ENCODE measurements around the gene RRP7A. TPM values are rescaled to one million over a fixed set of nuclear protein-coding genes. Genes with fewer than 3 reads are reported as not detected.
"Not testable (repeated sequence)": the region's sequence is repeated elsewhere in the genome, so short reads cannot be mapped to it uniquely, and the experiment has no call there.

RRP7A gene
- 23.3 TPM for polyA plus RNA-seq (2013)

DNA sequence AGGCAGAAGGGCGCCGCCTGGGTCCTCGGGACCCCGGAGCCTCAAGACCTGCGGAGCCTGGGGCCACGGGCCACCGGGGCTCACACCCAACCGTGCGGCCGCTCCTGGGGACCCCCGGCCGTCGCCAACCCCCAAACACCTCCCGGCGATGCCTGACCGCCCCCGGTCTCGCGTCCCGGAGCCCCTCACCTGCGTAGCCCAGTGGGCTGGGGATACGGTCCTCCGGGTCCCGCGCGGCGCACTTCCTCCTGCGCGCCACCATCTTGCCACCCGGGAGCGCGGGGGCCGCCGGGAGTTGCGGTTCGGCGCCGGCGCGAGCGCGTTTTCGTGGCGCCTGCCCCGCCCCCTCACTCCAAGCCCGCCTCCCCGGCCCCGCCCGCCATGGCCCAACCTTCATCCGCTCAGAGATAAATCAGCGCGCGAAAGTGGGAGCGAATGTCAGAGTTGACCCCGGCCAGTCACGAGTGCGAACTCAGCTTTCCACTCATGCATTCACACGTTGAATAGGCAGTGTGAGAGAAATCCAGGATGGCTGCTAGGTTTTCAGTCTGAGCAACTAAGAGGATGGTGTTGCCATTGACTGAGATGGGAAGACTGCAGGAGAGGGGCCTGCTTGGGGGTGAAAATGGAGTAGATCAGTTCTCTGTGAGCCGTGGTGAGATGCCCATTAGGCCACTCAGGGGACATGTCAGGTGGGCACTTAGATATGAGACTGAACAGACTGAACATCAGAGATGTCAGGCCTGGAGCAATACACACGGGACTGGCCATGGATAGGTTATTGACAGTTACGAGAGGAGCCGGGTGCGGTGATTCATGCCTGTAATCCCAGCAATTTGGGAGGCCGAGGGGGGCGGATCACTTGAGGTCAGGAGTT lies at the start of gene RRP7A:
RRP7A (minus strand) TSS at position 272 of the 877 bp plus-strand sequence; CDS start at position 262, 10 bp downstream.
- H3K27ac ChIP-seq (ENCODE audit: insufficient read depth in 1 of 2, low read depth in 1 of 2, low read length in 2 of 2, poor library complexity in 1 of 2, severe bottlenecking in 2 of 2), result peak within 1 kb of the TSS in 1 of 2 experiments; percentile 78

GRCh38 chr22:42567950-42568349 lies 48.4 kb upstream of the RRP7A start:
- CTCF ChIA-PET; H3K4me3 ChIP-seq (ENCODE audit: control insufficient read depth in 1 of 7, extremely low read depth in 1 of 7, insufficient read depth in 4 of 7, low read depth in 2 of 7, low read length in 6 of 7); H3K9me3 ChIP-seq (ENCODE audit: control extremely low read depth in 1 of 5, control insufficient read depth in 4 of 5, insufficient read depth in 2 of 5, low read depth in 1 of 5, low read length in 4 of 5); H3K4me1 ChIP-seq (ENCODE audit: control extremely low read depth in 1 of 4, control insufficient read depth in 4 of 4, insufficient read depth in 4 of 4, low read length in 3 of 4); DNase-seq; POLR2A ChIA-PET; H3K27me3 ChIP-seq (replicated peaks in 2 of 5; ENCODE audit: control insufficient read depth in 4 of 5, insufficient read depth in 5 of 5, low read length in 4 of 5); H3K27ac ChIP-seq (ENCODE audit: insufficient read depth in 1 of 2, low read depth in 1 of 2, low read length in 2 of 2, poor library complexity in 1 of 2, severe bottlenecking in 2 of 2): not testable (repeated sequence)
- WGBS (ENCODE audit: insufficient coverage), result 78% methylated on average over 5 of the region's 6 CpGs
- peaks cover 0 to 16% (median 13%) of the 10 kb centered on the region in 4 experiments for H3K36me3 ChIP-seq (ENCODE audit: control insufficient read depth in 4 of 4, insufficient read depth in 4 of 4, low read length in 3 of 4)

More for the DNA sequence above, at the start of gene RRP7A:
- ChIA-PET CTCF (no interaction called here), POLR2A (no interaction called here)
- peak within 1 kb of the TSS; percentile 54 to 88 (median 76) for H3K4me3 ChIP-seq (ENCODE audit: control insufficient read depth in 1 of 7, extremely low read depth in 1 of 7, insufficient read depth in 4 of 7, low read depth in 2 of 7, low read length in 6 of 7)
- H3K36me3 ChIP-seq (ENCODE audit: control insufficient read depth in 4 of 4, insufficient read depth in 4 of 4, low read length in 3 of 4), result peaks cover 0 to 14% (median 11%) of the 10 kb centered on the region in 4 experiments
- DNase-seq, result peak; percentile 67 to 83 (median 81)
- H3K27me3 ChIP-seq (replicated peaks in 2 of 5; ENCODE audit: control insufficient read depth in 4 of 5, insufficient read depth in 5 of 5, low read length in 4 of 5), result no peaks in the 10 kb centered on the region
- 12% methylated on average over 45 of the region's 65 CpGs for WGBS (ENCODE audit: insufficient coverage)
- peaks cover 0 to 12% (median 7%) of the 10 kb centered on the region in 4 experiments for H3K4me1 ChIP-seq (ENCODE audit: control extremely low read depth in 1 of 4, control insufficient read depth in 4 of 4, insufficient read depth in 4 of 4, low read length in 3 of 4)
- H3K9me3 ChIP-seq (ENCODE audit: control extremely low read depth in 1 of 5, control insufficient read depth in 4 of 5, insufficient read depth in 2 of 5, low read depth in 1 of 5, low read length in 4 of 5), result no peaks in the 10 kb centered on the region

- POLR2A ChIA-PET, result no interaction called here
These were observed 46.4 kb upstream of the RRP7A start for GRCh38 chr22:42565956-42566355.

GRCh38 chr22:42564699-42565098 lies 45.1 kb upstream of the RRP7A start:
- ChIA-PET CTCF (no interaction called here), POLR2A (no interaction called here)
- Histone ChIP-seq H3K36me3 (ENCODE audit: control insufficient read depth in 4 of 4, insufficient read depth in 4 of 4, low read length in 3 of 4) (peaks cover 0 to 5% (median 3%) of the 10 kb centered on the region in 4 experiments), H3K9me3 (ENCODE audit: control extremely low read depth in 1 of 5, control insufficient read depth in 4 of 5, insufficient read depth in 2 of 5, low read depth in 1 of 5, low read length in 4 of 5) (no peaks in the 10 kb centered on the region), H3K4me3 (ENCODE audit: control insufficient read depth in 1 of 7, extremely low read depth in 1 of 7, insufficient read depth in 4 of 7, low read depth in 2 of 7, low read length in 6 of 7) (no peak overlapping the region), H3K4me1 (ENCODE audit: control extremely low read depth in 1 of 4, control insufficient read depth in 4 of 4, insufficient read depth in 4 of 4, low read length in 3 of 4) (peaks cover 0 to 15% (median 13%) of the 10 kb centered on the region in 4 experiments), H3K27me3 (replicated peaks in 2 of 5; ENCODE audit: control insufficient read depth in 4 of 5, insufficient read depth in 5 of 5, low read length in 4 of 5) (no peaks in the 10 kb centered on the region), H3K27ac (ENCODE audit: insufficient read depth in 1 of 2, low read depth in 1 of 2, low read length in 2 of 2, poor library complexity in 1 of 2, severe bottlenecking in 2 of 2) (no peak overlapping the region)
- DNase-seq, result no peak
- 97% methylated on average over 14 of the region's 17 CpGs for WGBS (ENCODE audit: insufficient coverage)

More at GRCh38 chr22:42565956-42566355, 46.4 kb upstream of the RRP7A start:
- CTCF ChIA-PET, result interaction anchor here (0.6 kb wide), 1 partner anchor 83 kb away, joined by 3 read pairs; no protein-coding TSS in a partner anchor
- Histone ChIP-seq H3K4me1 (ENCODE audit: control extremely low read depth in 1 of 4, control insufficient read depth in 4 of 4, insufficient read depth in 4 of 4, low read length in 3 of 4) (peaks cover 0 to 15% (median 13%) of the 10 kb centered on the region in 4 experiments), H3K9me3 (ENCODE audit: control extremely low read depth in 1 of 5, control insufficient read depth in 4 of 5, insufficient read depth in 2 of 5, low read depth in 1 of 5, low read length in 4 of 5) (no peaks in the 10 kb centered on the region), H3K36me3 (ENCODE audit: control insufficient read depth in 4 of 4, insufficient read depth in 4 of 4, low read length in 3 of 4) (peaks cover 0 to 10% (median 5%) of the 10 kb centered on the region in 4 experiments), H3K4me3 (ENCODE audit: control insufficient read depth in 1 of 7, extremely low read depth in 1 of 7, insufficient read depth in 4 of 7, low read depth in 2 of 7, low read length in 6 of 7) (no peak overlapping the region), H3K27me3 (replicated peaks in 2 of 5; ENCODE audit: control insufficient read depth in 4 of 5, insufficient read depth in 5 of 5, low read length in 4 of 5) (no peaks in the 10 kb centered on the region), H3K27ac (ENCODE audit: insufficient read depth in 1 of 2, low read depth in 1 of 2, low read length in 2 of 2, poor library complexity in 1 of 2, severe bottlenecking in 2 of 2) (no peak overlapping the region)
- no peak for DNase-seq
- 97% methylated on average over 9 of the region's 12 CpGs for WGBS (ENCODE audit: insufficient coverage)

GRCh38 chr22:42563943-42564342 lies 44.3 kb upstream of the RRP7A start:
- WGBS (ENCODE audit: insufficient coverage), result 94% methylated on average over 2 of the region's 3 CpGs
- CTCF ChIA-PET; H3K36me3 ChIP-seq (ENCODE audit: control insufficient read depth in 4 of 4, insufficient read depth in 4 of 4, low read length in 3 of 4); DNase-seq; H3K4me3 ChIP-seq (ENCODE audit: control insufficient read depth in 1 of 7, extremely low read depth in 1 of 7, insufficient read depth in 4 of 7, low read depth in 2 of 7, low read length in 6 of 7); H3K9me3 ChIP-seq (ENCODE audit: control extremely low read depth in 1 of 5, control insufficient read depth in 4 of 5, insufficient read depth in 2 of 5, low read depth in 1 of 5, low read length in 4 of 5); POLR2A ChIA-PET; H3K27ac ChIP-seq (ENCODE audit: insufficient read depth in 1 of 2, low read depth in 1 of 2, low read length in 2 of 2, poor library complexity in 1 of 2, severe bottlenecking in 2 of 2); H3K27me3 ChIP-seq (replicated peaks in 2 of 5; ENCODE audit: control insufficient read depth in 4 of 5, insufficient read depth in 5 of 5, low read length in 4 of 5): not testable (repeated sequence)
- peaks cover 0 to 15% (median 13%) of the 10 kb centered on the region in 4 experiments for H3K4me1 ChIP-seq (ENCODE audit: control extremely low read depth in 1 of 4, control insufficient read depth in 4 of 4, insufficient read depth in 4 of 4, low read length in 3 of 4)

- WGBS (ENCODE audit: insufficient coverage), result 70% methylated on average over 1 of the region's 2 CpGs
- POLR2A ChIA-PET, result interaction anchor here (0.9 kb wide), 1 partner anchor 53 kb away, joined by 3 read pairs; no protein-coding TSS in a partner anchor
These were observed 43.1 kb upstream of the RRP7A start for GRCh38 chr22:42562684-42563083.

More at GRCh38 chr22:42562684-42563083, 43.1 kb upstream of the RRP7A start:
- no peak for DNase-seq
- H3K4me1 ChIP-seq (ENCODE audit: control extremely low read depth in 1 of 4, control insufficient read depth in 4 of 4, insufficient read depth in 4 of 4, low read length in 3 of 4), result peaks cover 0 to 15% (median 13%) of the 10 kb centered on the region in 4 experiments
- H3K4me3 ChIP-seq (ENCODE audit: control insufficient read depth in 1 of 7, extremely low read depth in 1 of 7, insufficient read depth in 4 of 7, low read depth in 2 of 7, low read length in 6 of 7), result peak overlapping the region in 1 of 7 experiments; percentile 14
- no peaks in the 10 kb centered on the region for H3K9me3 ChIP-seq (ENCODE audit: control extremely low read depth in 1 of 5, control insufficient read depth in 4 of 5, insufficient read depth in 2 of 5, low read depth in 1 of 5, low read length in 4 of 5)
- CTCF ChIA-PET, result interaction anchor here (0.6 to 2.0 kb wide), 7 partner anchors 15 to 126 kb away, joined by 3 to 7 read pairs (median 3); no protein-coding TSS in a partner anchor
- H3K27ac ChIP-seq (ENCODE audit: insufficient read depth in 1 of 2, low read depth in 1 of 2, low read length in 2 of 2, poor library complexity in 1 of 2, severe bottlenecking in 2 of 2), result no peak overlapping the region
- peaks cover 0 to 5% (median 2%) of the 10 kb centered on the region in 4 experiments for H3K36me3 ChIP-seq (ENCODE audit: control insufficient read depth in 4 of 4, insufficient read depth in 4 of 4, low read length in 3 of 4)
- no peaks in the 10 kb centered on the region for H3K27me3 ChIP-seq (replicated peaks in 2 of 5; ENCODE audit: control insufficient read depth in 4 of 5, insufficient read depth in 5 of 5, low read length in 4 of 5)

Data from common myeloid progenitor, CD34-positive (primary cell).